Mesenteric fat pad (tissue), 1 donor: ENCODE results near the gene ELOVL5. TPM values are rescaled to one million over a fixed set of nuclear protein-coding genes. Genes with fewer than 3 reads are reported as not detected.
"Not testable (repeated sequence)": the region's sequence is repeated elsewhere in the genome, so short reads cannot be mapped to it uniquely, and the experiment has no call there.

Experiments
- DNase-seq: peaks from one replicate; pipeline ENCODE4 v3.0.0-alpha.2; 2020; ENCODE audit warnings: low spot score
- total RNA-seq: library from RNA; stranded (reverse); fragmentation: NEBNext Ultra II Directional; extraction: Animal tissue kit (Norgen Biotek cat#: 25700); gene quantifications from one replicate; pipeline ENCODE4 v1.2.1, GENCODE V29; 2021
- donor health status: DM: yes; HTN: yes; CAD: no.

ELOVL5 gene
- total RNA-seq, 1 donor from 2014 or later, result 392 TPM

- DNase-seq, result no peak
These were observed 15.0 kb downstream of the ELOVL5 start for GRCh38 chr6:53333439-53334408.

- no peak for DNase-seq
These were observed 17.1 kb downstream of the ELOVL5 start for GRCh38 chr6:53331678-53332077.

- DNase-seq, result no peak
These were observed 18.6 kb downstream of the ELOVL5 start for GRCh38 chr6:53330137-53330536.

GRCh38 chr6:53328375-53328774 lies 20.4 kb downstream of the ELOVL5 start:
- DNase-seq, result no peak

- no peak for DNase-seq
These were observed 21.7 kb downstream of the ELOVL5 start for GRCh38 chr6:53327017-53327395.

- DNase-seq, result no peak
These were observed 22.3 kb downstream of the ELOVL5 start for GRCh38 chr6:53326372-53327016.

- DNase-seq, result no peak
These were observed 23.0 kb downstream of the ELOVL5 start for GRCh38 chr6:53325785-53326184.

GRCh38 chr6:53322188-53323029 lies 26.3 kb downstream of the ELOVL5 start:
- no peak for DNase-seq

- DNase-seq, result no peak
These were observed 27.0 kb downstream of the ELOVL5 start for GRCh38 chr6:53321701-53322100.

GRCh38 chr6:53320964-53321363 lies 27.8 kb downstream of the ELOVL5 start:
- no peak for DNase-seq

GRCh38 chr6:53318429-53318828 lies 30.3 kb downstream of the ELOVL5 start:
- DNase-seq, result no peak

- no peak for DNase-seq
These were observed 30.9 kb downstream of the ELOVL5 start for GRCh38 chr6:53317861-53318260.

- not testable (repeated sequence) for DNase-seq
These were observed 31.5 kb downstream of the ELOVL5 start for GRCh38 chr6:53317299-53317698.

GRCh38 chr6:53316142-53316541 lies 32.6 kb downstream of the ELOVL5 start:
- DNase-seq, result no peak

GRCh38 chr6:53315086-53315724 lies 33.5 kb downstream of the ELOVL5 start:
- DNase-seq, result no peak

GRCh38 chr6:53313784-53314400 lies 34.9 kb downstream of the ELOVL5 start:
- no peak for DNase-seq

- DNase-seq, result no peak
These were observed 36.4 kb downstream of the ELOVL5 start for GRCh38 chr6:53312355-53312754.

- no peak for DNase-seq
These were observed 37.2 kb downstream of the ELOVL5 start for GRCh38 chr6:53311586-53311935.

GRCh38 chr6:53310771-53311585 lies 37.8 kb downstream of the ELOVL5 start:
- no peak for DNase-seq

GRCh38 chr6:53309901-53310300 lies 38.8 kb downstream of the ELOVL5 start:
- no peak for DNase-seq
